B cell (primary cell): ENCODE results near the gene C17orf67.

Experiments
- EZH2 ChIP-seq: IDR thresholded peaks from 2 replicates; pipeline ENCODE4 v1.6.1; 2012; ENCODE audit warnings: borderline replicate concordance, low read depth, mild to moderate bottlenecking, moderate library complexity, low read length; ENCODE audit not compliant: insufficient read depth, poor library complexity, severe bottlenecking
- TF ChIP-seq, protein P1 (sequence below): fragments of 200-600 bp; IDR thresholded peaks from one replicate; pipeline ENCODE4 v1.8.0; 2022; ENCODE audit warnings: antibody characterized with exemption, mild to moderate bottlenecking

DNA sequence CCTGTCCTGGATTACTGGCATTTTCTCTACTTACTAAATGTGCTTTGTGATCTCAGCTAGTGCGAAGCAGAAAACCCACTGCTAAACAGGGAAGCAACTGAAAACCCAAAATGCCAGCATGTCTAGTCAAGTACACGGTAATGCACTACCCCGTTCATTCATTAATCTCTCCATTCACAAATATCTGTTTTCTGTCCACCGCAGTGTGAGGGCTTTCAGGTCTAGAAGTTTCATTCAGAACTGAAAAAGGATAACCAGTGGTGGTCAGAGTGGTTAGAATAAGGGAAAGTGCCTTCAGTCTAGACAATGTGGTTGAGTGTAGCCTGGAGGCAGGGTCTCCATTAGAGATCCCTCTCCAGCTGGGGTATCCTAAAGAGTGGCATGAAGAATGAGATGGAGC, 68.3 kb downstream of the C17orf67 start:
- TF ChIP-seq EZH2: no peak
- TF ChIP-seq, protein P1, sequence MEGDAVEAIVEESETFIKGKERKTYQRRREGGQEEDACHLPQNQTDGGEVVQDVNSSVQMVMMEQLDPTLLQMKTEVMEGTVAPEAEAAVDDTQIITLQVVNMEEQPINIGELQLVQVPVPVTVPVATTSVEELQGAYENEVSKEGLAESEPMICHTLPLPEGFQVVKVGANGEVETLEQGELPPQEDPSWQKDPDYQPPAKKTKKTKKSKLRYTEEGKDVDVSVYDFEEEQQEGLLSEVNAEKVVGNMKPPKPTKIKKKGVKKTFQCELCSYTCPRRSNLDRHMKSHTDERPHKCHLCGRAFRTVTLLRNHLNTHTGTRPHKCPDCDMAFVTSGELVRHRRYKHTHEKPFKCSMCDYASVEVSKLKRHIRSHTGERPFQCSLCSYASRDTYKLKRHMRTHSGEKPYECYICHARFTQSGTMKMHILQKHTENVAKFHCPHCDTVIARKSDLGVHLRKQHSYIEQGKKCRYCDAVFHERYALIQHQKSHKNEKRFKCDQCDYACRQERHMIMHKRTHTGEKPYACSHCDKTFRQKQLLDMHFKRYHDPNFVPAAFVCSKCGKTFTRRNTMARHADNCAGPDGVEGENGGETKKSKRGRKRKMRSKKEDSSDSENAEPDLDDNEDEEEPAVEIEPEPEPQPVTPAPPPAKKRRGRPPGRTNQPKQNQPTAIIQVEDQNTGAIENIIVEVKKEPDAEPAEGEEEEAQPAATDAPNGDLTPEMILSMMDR: no peak
